ENCODE measurements around the gene ZFAND3.

GRCh38 chr6:37840143-37840939 is 20.8 kb downstream of the ZFAND3 start:
- TF ChIP-seq EZH2 (IDR thresholded peaks at IDR 0.05; ENCODE audit: borderline replicate concordance, low read depth, low read length, severe bottlenecking) (no peak), CTCF (IDR thresholded peaks at IDR 0.05; ENCODE audit: borderline replicate concordance, extremely low read depth, low read length, poor library complexity, severe bottlenecking) (no peak)
